A673 (cell line): ENCODE data around the gene LAMB2.

Source experiments
- EZH2 ChIP-seq: fragments of 200-600 bp; sonication (generic); IDR thresholded peaks from 2 replicates; pipeline ENCODE4 v1.6.1; 2017; ENCODE audit warnings: borderline replicate concordance, low read depth, mild to moderate bottlenecking, mixed read lengths, antibody characterized with exemption, low read length; ENCODE audit not compliant: poor library complexity, severe bottlenecking
- TF ChIP-seq, protein P1 (sequence below): fragments of 300-800, 200-600 bp; sonication (generic); conservative IDR thresholded peaks from 2 replicates; pipeline ENCODE4 v1.5.1; 2017; ENCODE audit warnings: low read depth, mild to moderate bottlenecking, antibody characterized with exemption, low read length, moderate library complexity, mixed read lengths

DNA sequence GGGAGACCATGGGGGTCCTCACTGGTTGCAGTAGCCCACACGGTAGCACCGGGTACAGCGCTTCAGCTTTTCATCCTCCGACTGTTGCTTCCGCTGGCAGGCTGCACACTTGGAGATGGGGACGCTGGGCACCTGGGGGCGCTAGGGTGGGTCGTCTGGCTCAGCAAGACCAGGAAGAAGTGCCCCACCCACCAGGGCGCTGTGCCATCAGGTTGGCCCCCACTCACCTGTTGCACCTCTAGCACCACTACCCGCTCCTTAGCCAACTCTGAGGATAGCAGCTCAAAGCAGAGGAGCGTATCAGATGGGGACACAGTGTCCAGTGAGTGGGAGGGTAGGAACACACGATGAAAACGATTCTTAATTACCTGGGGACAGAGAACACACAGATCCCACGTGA is 20.6 kb downstream of the LAMB2 start:
- TF ChIP-seq EZH2: no peak
- TF ChIP-seq, protein P1, sequence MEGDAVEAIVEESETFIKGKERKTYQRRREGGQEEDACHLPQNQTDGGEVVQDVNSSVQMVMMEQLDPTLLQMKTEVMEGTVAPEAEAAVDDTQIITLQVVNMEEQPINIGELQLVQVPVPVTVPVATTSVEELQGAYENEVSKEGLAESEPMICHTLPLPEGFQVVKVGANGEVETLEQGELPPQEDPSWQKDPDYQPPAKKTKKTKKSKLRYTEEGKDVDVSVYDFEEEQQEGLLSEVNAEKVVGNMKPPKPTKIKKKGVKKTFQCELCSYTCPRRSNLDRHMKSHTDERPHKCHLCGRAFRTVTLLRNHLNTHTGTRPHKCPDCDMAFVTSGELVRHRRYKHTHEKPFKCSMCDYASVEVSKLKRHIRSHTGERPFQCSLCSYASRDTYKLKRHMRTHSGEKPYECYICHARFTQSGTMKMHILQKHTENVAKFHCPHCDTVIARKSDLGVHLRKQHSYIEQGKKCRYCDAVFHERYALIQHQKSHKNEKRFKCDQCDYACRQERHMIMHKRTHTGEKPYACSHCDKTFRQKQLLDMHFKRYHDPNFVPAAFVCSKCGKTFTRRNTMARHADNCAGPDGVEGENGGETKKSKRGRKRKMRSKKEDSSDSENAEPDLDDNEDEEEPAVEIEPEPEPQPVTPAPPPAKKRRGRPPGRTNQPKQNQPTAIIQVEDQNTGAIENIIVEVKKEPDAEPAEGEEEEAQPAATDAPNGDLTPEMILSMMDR: no peak
